Urinary bladder (tissue), 4 donors: ENCODE results near the gene LBX2. TPM values are rescaled to one million over a fixed set of nuclear protein-coding genes. Genes with fewer than 3 reads are reported as not detected.
"Not testable (repeated sequence)": the region's sequence is repeated elsewhere in the genome, so short reads cannot be mapped to it uniquely, and the experiment has no call there.

Experiments
- DNase-seq: peaks from one replicate; pipeline ENCODE4 v3.0.0-alpha.2; 2015; ENCODE audit errors: extremely low spot score
- H3K27ac ChIP-seq: one replicate; pipeline ENCODE4 v1.5.1; 2013; ENCODE audit warnings: low read depth, mild to moderate bottlenecking, moderate library complexity
- H3K36me3 ChIP-seq: one replicate; pipeline ENCODE4 v1.6.1; 2013; ENCODE audit warnings: mild to moderate bottlenecking, moderate library complexity; ENCODE audit not compliant: insufficient read depth
- H3K4me1 ChIP-seq: one replicate; pipeline ENCODE4 v1.6.1; 2013; ENCODE audit warnings: mild to moderate bottlenecking, moderate library complexity; ENCODE audit not compliant: insufficient read depth
- H3K4me3 ChIP-seq: one replicate; pipeline ENCODE4 v1.5.1; 2013; ENCODE audit warnings: low read depth, low read length
- WGBS: extraction: QIAGEN DNeasy Blood & Tissue Kit; methylation state at CpG from one replicate; pipeline ENCODE4 v1.1.7; 2013; 5-methylcytosine and 5-hydroxymethylcytosine counted together
- polyA plus RNA-seq: library from polyadenylated mRNA; stranded (reverse); fragments of 200-250 nt; gene quantifications from one replicate; pipeline ENCODE4 v1.2.3, GENCODE V29; 2013
- total RNA-seq: library from RNA; depleted of rRNA; stranded (reverse); fragments of >200 nt; gene quantifications from one replicate; pipeline ENCODE4 v1.2.3, GENCODE V29; 2014
- donor health status: healthy with polysubstance abuse.
- donor health status: healthy.

Gene LBX2
- total and polyA plus RNA-seq, 2 donors = 0.95 TPM

DNA sequence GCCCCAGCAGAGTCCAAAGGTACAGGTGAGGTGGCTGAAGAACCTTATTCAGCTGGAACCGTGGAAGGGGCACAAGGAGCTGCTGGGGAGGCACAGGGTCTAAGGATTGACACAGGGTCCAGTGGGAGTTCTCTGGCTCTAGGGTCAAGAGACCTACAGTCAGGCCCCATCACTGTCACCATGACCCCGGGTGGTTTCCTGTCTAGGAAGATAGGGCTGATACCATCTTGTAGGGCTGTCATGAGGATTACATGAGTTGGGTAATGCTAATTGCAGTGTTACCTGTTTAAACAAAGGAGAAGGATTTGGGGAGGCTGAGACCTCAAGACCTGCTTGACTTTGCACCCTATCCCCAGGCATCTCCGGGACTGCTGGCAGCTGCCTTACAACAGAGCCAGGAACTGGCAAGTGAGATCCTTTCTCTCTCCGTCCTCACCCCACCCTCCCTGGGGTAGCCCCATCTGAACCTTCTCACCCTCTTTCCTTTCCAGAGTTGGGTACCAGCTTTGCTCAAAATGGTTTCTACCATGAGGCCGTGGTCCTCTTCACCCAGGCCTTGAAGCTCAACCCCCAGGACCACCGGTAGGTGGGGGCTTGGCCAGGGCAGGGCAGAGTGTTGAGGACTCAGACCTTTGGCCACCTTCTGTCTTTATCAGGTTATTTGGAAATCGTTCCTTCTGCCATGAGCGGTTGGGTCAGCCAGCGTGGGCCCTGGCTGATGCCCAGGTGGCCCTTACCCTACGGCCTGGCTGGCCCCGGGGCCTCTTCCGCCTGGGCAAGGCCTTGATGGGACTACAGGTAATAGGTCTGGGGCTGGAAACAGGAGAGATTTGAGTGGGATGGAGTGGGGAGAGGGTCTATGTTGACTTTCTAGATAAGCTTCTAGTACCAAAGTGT, 7.5 kb downstream of the LBX2 start:
- no peaks in the 10 kb centered on the region for H3K4me1 ChIP-seq
- H3K36me3 ChIP-seq = peaks cover 17% of the 10 kb centered on the region
- no peak overlapping the region for H3K27ac ChIP-seq
- no peak for DNase-seq
- no peak overlapping the region for H3K4me3 ChIP-seq
- WGBS = 94% methylated on average over 12 of the region's 12 CpGs

DNA sequence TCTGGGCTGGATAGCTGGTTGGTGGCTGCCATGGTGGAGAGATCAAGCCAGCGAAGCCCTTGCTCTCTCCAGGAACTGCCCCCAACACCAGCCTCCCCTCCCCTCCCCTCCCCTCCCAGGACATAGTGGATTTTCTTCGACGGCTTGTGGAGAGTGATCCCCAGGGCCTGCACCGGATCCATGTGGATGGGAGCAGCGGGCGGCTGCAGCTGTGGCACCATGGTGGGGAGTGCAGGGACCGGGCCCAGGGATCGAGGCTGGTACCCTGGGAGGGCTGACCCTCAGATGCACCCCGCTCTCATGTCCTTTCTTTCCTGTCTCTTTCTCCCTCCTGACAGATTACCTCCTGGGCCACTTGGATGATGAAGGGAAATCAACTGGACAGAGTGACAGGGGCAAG, 9.5 kb downstream of the LBX2 start:
- no peak overlapping the region for H3K4me3 ChIP-seq
- WGBS = 90% methylated on average over 9 of the region's 9 CpGs
- DNase-seq = no peak
- no peak overlapping the region for H3K27ac ChIP-seq
- H3K4me1 ChIP-seq = no peaks in the 10 kb centered on the region
- H3K36me3 ChIP-seq = peaks cover 17% of the 10 kb centered on the region

DNA sequence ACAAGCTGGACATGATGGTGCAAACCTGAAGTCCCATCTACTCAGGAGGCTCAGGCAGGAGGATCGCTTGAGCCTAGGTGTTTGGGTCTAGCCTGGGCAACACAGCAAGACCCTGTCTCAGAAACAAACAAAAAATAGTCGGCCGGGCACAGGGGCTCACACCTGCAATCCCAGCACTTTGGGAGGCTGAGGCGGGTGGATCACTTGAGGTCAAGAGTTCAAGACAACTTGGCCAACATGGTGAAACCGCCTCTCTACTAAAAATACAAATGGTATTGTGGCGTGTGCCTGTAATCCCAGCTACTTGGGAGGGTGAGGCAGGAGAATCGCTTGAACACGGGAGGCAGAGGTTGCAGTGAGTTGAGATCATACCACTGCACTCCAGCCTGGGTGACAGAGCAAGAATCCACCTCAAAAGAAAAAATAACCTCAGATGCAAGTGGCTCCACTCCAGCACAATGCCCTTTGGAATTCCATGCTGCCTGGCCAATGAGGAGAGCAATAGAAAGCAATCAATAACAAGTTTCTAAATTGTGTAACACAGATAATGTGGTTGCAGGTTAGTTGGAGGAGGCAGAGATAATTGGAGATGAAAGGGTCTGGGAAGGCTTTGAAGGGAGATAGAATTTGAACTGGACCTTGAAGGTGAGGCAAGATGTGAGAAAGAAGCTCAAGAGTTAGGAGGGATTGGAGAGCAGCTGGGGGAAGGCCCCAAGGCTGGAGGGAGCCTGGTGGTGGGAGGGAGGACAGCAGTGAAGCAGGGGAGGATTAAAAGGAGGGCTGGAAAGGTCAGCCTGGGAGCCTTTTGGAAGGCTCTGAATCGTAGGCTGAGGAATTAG, 10.5 kb downstream of the LBX2 start:
- Histone ChIP-seq H3K27ac (no peak overlapping the region), H3K36me3 (peaks cover 17% of the 10 kb centered on the region), H3K4me1 (no peaks in the 10 kb centered on the region), H3K4me3 (no peak overlapping the region)
- DNase-seq = no peak
- 87% methylated on average over 9 of the region's 9 CpGs for WGBS

DNA sequence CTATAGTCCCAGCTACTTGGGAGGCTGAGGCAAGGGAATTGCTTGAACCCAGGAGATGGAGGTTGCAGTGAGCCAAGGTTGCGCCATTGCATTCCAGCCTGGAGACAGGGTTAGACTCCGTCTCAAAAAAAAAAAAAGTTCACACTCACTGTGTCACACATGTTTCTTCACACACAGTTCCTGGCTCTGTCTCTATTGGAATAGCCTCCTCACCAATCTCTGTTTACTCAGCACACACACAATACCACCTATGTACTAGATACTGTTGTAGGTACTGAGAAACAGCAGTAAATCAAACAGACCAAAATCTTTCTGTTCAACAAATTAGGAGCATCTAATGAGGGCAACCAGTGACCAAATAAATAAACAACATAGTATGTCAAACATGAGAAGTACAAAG, 13.3 kb downstream of the LBX2 start:
- no peak overlapping the region for H3K4me3 ChIP-seq
- WGBS = 98% methylated on average over 2 of the region's 2 CpGs
- peaks cover 6% of the 10 kb centered on the region for H3K4me1 ChIP-seq
- peaks cover 7% of the 10 kb centered on the region for H3K36me3 ChIP-seq
- DNase-seq = no peak
- H3K27ac ChIP-seq = no peak overlapping the region

DNA sequence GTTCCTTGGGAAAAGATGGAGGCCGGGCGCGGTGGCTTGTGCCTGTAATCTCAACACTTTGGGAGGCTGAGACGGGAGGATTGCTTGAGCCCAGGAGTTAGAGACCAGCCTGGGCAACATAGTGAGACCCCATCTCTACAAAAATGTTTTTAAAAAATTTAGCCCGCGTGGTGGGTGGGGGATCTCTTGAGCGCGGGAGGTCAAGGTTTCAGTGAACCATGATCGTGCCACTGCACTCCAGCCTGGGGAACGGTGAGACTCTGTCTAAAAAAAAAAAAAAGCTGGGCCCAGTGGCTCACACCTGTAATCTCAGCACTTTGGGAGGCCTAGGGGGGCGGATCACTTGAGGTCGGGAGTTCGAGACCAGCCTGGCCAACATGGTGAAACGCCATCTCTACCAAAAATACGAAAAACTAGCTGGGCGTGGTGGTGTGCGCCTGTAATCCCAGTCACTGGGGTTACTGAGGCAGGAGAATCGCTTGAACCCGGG, 15.7 kb downstream of the LBX2 start:
- not testable (repeated sequence) for H3K36me3 ChIP-seq, DNase-seq

DNA sequence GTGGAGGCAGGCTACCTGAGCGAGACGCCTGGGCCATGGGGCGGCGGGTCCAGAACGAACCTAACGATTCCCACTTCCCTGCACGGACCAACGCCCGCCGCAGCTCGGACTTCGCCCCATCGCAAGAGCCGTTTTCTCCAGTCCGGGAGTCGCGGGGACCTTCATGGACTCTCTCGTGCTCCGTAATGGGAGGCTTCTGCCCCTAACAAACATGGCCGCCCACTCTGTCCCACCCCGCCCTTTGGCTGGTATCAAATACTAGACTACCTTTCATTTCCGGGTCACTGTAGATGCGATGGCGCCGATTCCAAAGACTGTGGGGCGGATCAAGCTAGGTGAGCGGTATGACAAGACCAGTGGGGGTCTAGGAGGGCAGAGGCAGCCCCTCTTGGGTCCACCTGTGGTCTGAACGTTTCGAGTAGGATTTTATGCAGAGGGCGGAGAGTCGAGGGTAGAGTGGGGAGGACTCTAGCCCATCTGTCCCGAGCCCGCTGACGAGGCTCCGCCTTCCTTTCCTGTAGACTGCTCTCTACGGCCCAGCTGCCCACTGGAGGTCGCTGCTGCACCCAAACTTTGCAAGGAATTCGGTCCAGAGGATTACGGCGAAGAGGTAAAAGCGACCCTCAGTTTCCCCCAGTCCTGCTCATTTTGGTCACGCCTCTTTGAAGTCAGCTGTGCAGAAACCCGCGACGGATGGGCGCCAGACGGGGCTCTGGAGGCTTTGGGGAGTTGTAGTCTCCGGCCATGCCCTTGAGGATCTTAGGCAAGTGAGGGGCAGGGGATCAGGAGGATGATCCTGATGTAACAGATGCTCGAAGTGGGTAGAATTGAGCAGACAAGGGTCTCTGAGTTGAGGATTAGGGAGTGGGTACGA, 16.4 kb downstream of the LBX2 start, which contains the start of the genes CCDC142 and TTC31:
CCDC142 (minus strand) TSS at position 198 of the 874 bp plus-strand sequence; CDS start at position 37, 161 bp downstream.
TTC31 (plus strand) TSS at position 281 of the 874 bp plus-strand sequence; CDS start at position 296, 15 bp downstream.
- peaks cover 6% of the 10 kb centered on the region for H3K4me1 ChIP-seq
- H3K27ac ChIP-seq = peak within 1 kb of the TSS; percentile 83
- no peaks in the 10 kb centered on the region for H3K36me3 ChIP-seq
- WGBS = under 1% methylated on average over 50 of the region's 50 CpGs
- DNase-seq = peak; percentile 92
- peak within 1 kb of the TSS; percentile 76 for H3K4me3 ChIP-seq

More for the DNA sequence above, 15.7 kb downstream of the LBX2 start:
- H3K27ac ChIP-seq, H3K4me1 ChIP-seq: not testable (repeated sequence)
- WGBS = 78% methylated on average over 19 of the region's 19 CpGs
- peak overlapping the region; percentile 76 for H3K4me3 ChIP-seq

DNA sequence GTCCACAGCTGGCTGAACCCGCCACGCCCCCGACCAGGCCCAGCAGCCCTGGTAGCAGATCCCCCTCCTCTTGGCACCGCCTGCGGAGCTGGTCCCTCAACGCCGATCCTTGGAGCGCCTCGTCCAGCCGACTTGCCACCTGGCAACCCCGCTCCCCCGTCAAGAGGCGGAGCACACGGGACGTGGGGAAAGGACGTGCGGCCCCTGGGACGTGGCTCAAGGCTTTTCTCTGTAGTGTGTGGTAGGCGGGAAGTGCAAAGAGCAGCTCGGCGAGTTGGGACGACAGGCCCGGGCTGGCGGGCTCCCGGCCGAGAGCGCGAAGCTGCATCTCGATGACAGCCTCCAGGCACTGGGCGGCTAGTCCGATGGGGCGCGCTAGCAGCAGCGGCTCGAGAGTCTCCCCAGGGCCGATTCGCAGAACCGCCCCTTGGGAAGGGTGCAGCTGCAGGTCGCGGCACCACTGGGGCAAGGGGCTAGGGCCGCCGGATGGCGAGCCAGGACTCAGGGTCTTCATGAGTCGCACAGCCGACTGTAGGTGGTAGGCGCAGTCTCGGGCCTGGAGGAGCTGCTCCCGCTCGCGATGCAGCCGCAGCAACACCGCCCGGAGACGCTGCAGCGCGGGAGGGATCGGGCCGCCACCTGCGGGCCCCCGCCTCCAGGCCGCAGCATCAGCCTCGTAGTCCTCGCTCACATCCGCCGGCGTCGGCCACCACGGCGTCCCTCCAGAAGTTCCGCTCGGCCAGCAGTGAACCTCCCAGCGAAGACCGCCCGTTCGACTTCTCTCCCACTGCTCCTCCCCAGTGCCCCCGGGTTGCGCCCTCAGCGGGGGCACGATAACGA, 17.2 kb downstream of the LBX2 start:
- H3K4me1 ChIP-seq = peaks cover 6% of the 10 kb centered on the region
- H3K27ac ChIP-seq = peak overlapping the region; percentile 83
- WGBS = 1% methylated on average over 80 of the region's 80 CpGs
- H3K4me3 ChIP-seq = peak overlapping the region; percentile 76
- H3K36me3 ChIP-seq = no peaks in the 10 kb centered on the region
- DNase-seq = no peak

DNA sequence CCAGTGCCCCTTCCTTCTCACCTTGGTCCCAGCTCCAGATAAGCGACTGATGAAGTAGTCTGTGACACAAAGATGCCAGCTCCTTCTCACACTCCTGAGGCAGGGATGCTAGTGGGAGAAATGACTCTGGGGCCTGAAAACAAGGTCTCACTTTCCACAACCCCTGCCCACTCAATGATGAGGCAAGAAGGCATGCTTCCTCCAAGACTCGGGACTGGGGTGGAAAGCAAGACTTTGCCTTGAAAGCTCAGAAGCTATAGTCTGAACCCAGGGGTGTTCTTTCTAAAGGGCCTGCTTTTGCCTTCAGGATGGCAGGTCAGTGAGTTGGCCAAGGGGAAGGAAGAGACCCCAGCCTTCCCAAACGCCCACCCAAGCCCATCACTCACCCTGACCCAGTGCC, 18.0 kb downstream of the LBX2 start:
- peak overlapping the region; percentile 76 for H3K4me3 ChIP-seq
- H3K27ac ChIP-seq = no peak overlapping the region
- no peak for DNase-seq
- peaks cover 6% of the 10 kb centered on the region for H3K4me1 ChIP-seq
- no peaks in the 10 kb centered on the region for H3K36me3 ChIP-seq
- 58% methylated on average over 3 of the region's 3 CpGs for WGBS

DNA sequence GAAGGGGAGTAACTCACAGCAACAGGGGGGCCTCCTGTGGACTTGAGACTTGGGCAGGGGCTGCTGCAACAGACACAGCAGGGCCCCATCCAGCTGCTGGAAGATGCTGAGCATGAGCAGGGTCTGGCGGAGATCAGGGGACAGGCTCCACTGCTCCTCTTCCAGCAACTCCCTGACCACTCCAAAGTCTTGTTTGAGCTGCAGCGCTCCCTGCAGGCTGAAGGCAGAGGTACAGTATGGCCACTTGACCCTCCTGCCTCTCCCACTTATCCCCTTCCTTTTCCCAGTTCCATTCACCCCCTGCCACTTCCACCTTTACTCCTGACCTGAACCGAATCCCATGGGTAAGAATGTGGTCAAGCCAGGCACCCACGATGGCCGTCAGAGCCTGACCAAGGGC, 24.5 kb downstream of the LBX2 start:
- Histone ChIP-seq H3K36me3 (peaks cover 2% of the 10 kb centered on the region), H3K27ac (no peak overlapping the region), H3K4me1 (peaks cover 2% of the 10 kb centered on the region), H3K4me3 (no peak overlapping the region)
- 86% methylated on average over 5 of the region's 5 CpGs for WGBS
- DNase-seq = no peak

DNA sequence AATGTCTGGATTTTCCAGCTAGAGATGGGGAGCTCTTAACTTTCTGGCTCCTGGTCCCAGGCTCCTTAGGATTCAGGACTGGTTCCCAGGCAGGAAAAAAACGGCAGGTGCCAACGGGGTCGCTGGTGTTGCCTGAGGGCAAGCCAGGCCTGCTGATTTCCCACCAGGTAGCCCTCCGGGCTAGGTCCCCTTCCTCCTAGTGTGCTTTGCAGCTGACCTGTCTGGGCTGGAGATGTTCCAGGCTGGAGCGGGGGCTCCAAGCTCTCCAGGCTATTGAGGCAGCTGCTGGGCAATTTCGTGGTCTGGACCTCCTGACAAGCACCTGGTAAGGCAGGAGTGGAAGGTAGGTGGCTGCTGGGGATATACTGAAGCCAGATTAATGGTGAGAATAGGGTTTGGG, 24.9 kb downstream of the LBX2 start:
- DNase-seq = no peak
- Histone ChIP-seq H3K4me1 (peaks cover 2% of the 10 kb centered on the region), H3K27ac (no peak overlapping the region), H3K4me3 (no peak overlapping the region), H3K36me3 (peaks cover 2% of the 10 kb centered on the region)
- 94% methylated on average over 6 of the region's 6 CpGs for WGBS

DNA sequence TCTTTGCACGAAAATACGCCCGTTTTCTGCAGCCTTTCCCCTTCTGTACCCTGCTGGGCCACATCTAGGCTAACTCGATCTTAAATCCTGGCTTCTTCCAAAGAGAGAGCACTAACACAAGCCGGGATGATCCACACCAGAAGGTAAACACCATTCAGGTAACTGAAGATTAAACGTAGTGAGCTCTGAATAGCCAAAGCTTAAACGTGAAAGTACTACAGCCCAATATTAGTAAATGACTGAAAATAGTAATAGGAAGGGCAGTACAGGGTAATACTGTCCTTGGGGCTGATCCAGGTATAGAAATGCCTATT, 26.5 kb downstream of the LBX2 start:
- 12% methylated on average over 7 of the region's 7 CpGs for WGBS
- DNase-seq = no peak
- H3K27ac ChIP-seq = peak overlapping the region; percentile 59
- H3K4me3 ChIP-seq = peak overlapping the region; percentile 45
- peaks cover 2% of the 10 kb centered on the region for H3K4me1 ChIP-seq
- H3K36me3 ChIP-seq = peaks cover 2% of the 10 kb centered on the region
